Psoas muscle (tissue), 8 donors: Measurements from ENCODE around the gene FAM3A. TPM values are rescaled to one million over a fixed set of nuclear protein-coding genes. Genes with fewer than 3 reads are reported as not detected.
A peak's percentile ranks its signal among the peaks of the same experiment; 100 is the strongest.

ENCODE experiments used
- ATAC-seq, 4 donors: fragments of 200-7000 bp; cut with Tn5 transposase; one replicate each; pipeline ENCODE4 v1.9.1; 2020; ENCODE audit warnings: moderate library complexity in 3 of 4, mild to moderate bottlenecking in 2 of 4
- DNase-seq, 2 donors: peaks; one replicate each; pipeline ENCODE4 v3.0.0-alpha.2; 2020
- H3K27ac ChIP-seq: fragments of 200-600 bp; one replicate; pipeline ENCODE4 v1.8.0; 2022
- H3K27me3 ChIP-seq, 3 donors: fragments of 200-600 bp in 1 of 3; one replicate each; pipeline versions ENCODE4 v1.6.1 to v1.8.0; 2013 to 2022; ENCODE audit warnings: low read length in 2 of 3, mild to moderate bottlenecking in 2 of 3, moderate library complexity in 1 of 3; ENCODE audit not compliant: insufficient read depth in 3 of 3
- H3K36me3 ChIP-seq, 2 donors: fragments of 200-600 bp in 1 of 2; one replicate each; pipeline versions ENCODE4 v1.6.1 to v1.8.0; 2013 to 2022; ENCODE audit warnings: low read depth in 1 of 2, mild to moderate bottlenecking in 1 of 2, moderate library complexity in 1 of 2; ENCODE audit not compliant: insufficient read depth in 1 of 2
- H3K4me1 ChIP-seq: fragments of 200-600 bp; one replicate; pipeline ENCODE4 v1.8.0; 2022
- H3K4me3 ChIP-seq: fragments of 200-600 bp; one replicate; pipeline ENCODE4 v1.8.0; 2022; ENCODE audit warnings: mild to moderate bottlenecking
- H3K9me3 ChIP-seq: fragments of 200-600 bp; one replicate; pipeline ENCODE4 v1.8.0; 2022
- CTCF ChIP-seq: fragments of 200-600 bp; IDR thresholded peaks from one replicate; pipeline ENCODE4 v1.8.0; 2022; ENCODE audit warnings: antibody characterized with exemption
- WGBS, 3 donors: extraction: QIAGEN DNeasy Blood & Tissue Kit; methylation state at CpG; one replicate each; pipeline versions ENCODE4 v1.1.6 to v1.1.7; 2013; 5-methylcytosine and 5-hydroxymethylcytosine counted together
- intact Hi-C, 2 donors: fragments of 100-400 bp; cut with DNase I; formaldehyde crosslinking; loops; one replicate each; pipeline versions ENCODE4 v1.11.0 to v1.14.2; 2022
- polyA plus RNA-seq, 3 donors: library from polyadenylated mRNA; stranded (reverse); fragments of 200-250 nt; gene quantifications; one replicate each; pipeline ENCODE4 v1.2.3, GENCODE V29; 2013
- total RNA-seq, 4 donors: library from RNA; stranded (reverse); fragmentation: NEBNext Ultra II Directional in 2 of 4; extraction: Animal tissue kit (Norgen Biotek cat#: 25700) in 2 of 4; gene quantifications; one replicate each; pipeline versions ENCODE4 v1.2.1 to v1.2.4, GENCODE V29; 2021 to 2023
- donor health status: healthy with polysubstance abuse.
- donor health status: DM: no; HTN: no; CAD: no; lungs with moderate emphysema.
- donor health status: Bipolar disorder and iron deficiency.
- donor health status: healthy.
- donor health status: DM: yes; HTN: yes; CAD: no.
- donor health status: DM: no; HTN: no; CAD: no.
- donor health status: DM: no; HTN: no; CAD: no.
- donor health status: DM: yes; HTN: yes; CAD: no.

The FAM3A gene
- total and polyA plus RNA-seq, 7 donors: 29.7 to 40.4 (median 34.8) TPM

- WGBS, 3 donors: 3 to 18% (median 7%) methylated on average over 12 to 15 of the region's 15 CpGs
- Histone ChIP-seq H3K4me1 (peaks cover 4% of the 10 kb centered on the region), H3K27ac (peak overlapping the region; percentile 71), H3K4me3 (peak overlapping the region; percentile 45), H3K9me3 (no peaks in the 10 kb centered on the region), H3K27me3 (no peaks in the 10 kb centered on the region), H3K36me3 (peaks cover 0 to 6% of the 10 kb centered on the region in 2 donors)
- intact Hi-C loops: no loop called here
- TF ChIP-seq CTCF: peak; percentile 37
- ATAC-seq (peak; percentile 80 to 93 (median 84)), DNase-seq (peak; percentile 73 to 85)
These were observed 11.1 kb upstream of the FAM3A start for GRCh38 chrX:154526901-154527675.

GRCh38 chrX:154525606-154526490, 9.8 kb upstream of the FAM3A start:
- WGBS, 3 donors: 67 to 75% (median 74%) methylated on average over 14 of the region's 14 CpGs
- Histone ChIP-seq H3K27ac (no peak overlapping the region), H3K36me3 (no peaks in the 10 kb centered on the region), H3K4me1 (peaks cover 4% of the 10 kb centered on the region), H3K9me3 (no peaks in the 10 kb centered on the region), H3K27me3 (no peaks in the 10 kb centered on the region), H3K4me3 (no peak overlapping the region)
- DNase-seq (no peak), ATAC-seq (no peak)
- intact Hi-C loops: no loop called here
- TF ChIP-seq CTCF: no peak

- intact Hi-C loops: no loop called here
- 89 to 97% (median 95%) methylated on average over 7 to 8 of the region's 8 CpGs for WGBS, 3 donors
- H3K27me3 ChIP-seq: no peaks in the 10 kb centered on the region
- ATAC-seq (no peak), DNase-seq (no peak)
- H3K4me3 ChIP-seq: no peak overlapping the region
- no peak overlapping the region for H3K27ac ChIP-seq
- H3K9me3 ChIP-seq: no peaks in the 10 kb centered on the region
- TF ChIP-seq CTCF: no peak
- no peaks in the 10 kb centered on the region for H3K4me1 ChIP-seq
- H3K36me3 ChIP-seq: no peaks in the 10 kb centered on the region
These were observed 3.4 kb upstream of the FAM3A start for GRCh38 chrX:154519389-154519788.

- Histone ChIP-seq H3K27me3 (no peaks in the 10 kb centered on the region), H3K4me3 (peak overlapping the region; percentile 76), H3K9me3 (no peaks in the 10 kb centered on the region), H3K4me1 (no peaks in the 10 kb centered on the region), H3K36me3 (no peaks in the 10 kb centered on the region), H3K27ac (peak overlapping the region; percentile 87)
- no peak for TF ChIP-seq CTCF
- DNase-seq (no peak), ATAC-seq (peak in 1 of 4 donors; percentile 8)
- WGBS, 3 donors: 44 to 57% (median 49%) methylated on average over 19 to 25 of the region's 25 CpGs
- intact Hi-C loops: no loop called here
These were observed 1.2 kb upstream of the FAM3A start for GRCh38 chrX:154517101-154517781.
